H54 (cell line): ENCODE measurements around the gene CAMKMT.

Experiments
- DNase-seq: peaks from one replicate; pipeline ENCODE4 v3.0.0; 2011; ENCODE audit warnings: low spot score, mixed read lengths; ENCODE audit not compliant: insufficient read length
- FAIRE-seq: peaks from 3 replicates; lab custom pipeline; 2011; peaks lifted over from hg19 to GRCh38; lab: Jason Lieb, UNC
- POLR2A ChIP-seq: IDR thresholded peaks from 2 replicates; pipeline ENCODE4 v1.6.1; 2011; ENCODE audit warnings: low read depth, mild to moderate bottlenecking, low read length

The CAMKMT gene

GRCh38 chr2:44705356-44705755 lies 343.6 kb downstream of the CAMKMT start:
- DNase-seq (no peak), FAIRE-seq (no peak)
- no peak for TF ChIP-seq POLR2A

- no peak for TF ChIP-seq POLR2A
- DNase-seq, result no peak
- no peak for FAIRE-seq
These were observed 344.2 kb downstream of the CAMKMT start for GRCh38 chr2:44705876-44706480.

GRCh38 chr2:44706681-44707553 lies 345.2 kb downstream of the CAMKMT start:
- FAIRE-seq (no peak), DNase-seq (no peak)
- TF ChIP-seq POLR2A, result no peak

- DNase-seq (no peak), FAIRE-seq (peak; percentile 57)
- TF ChIP-seq POLR2A, result no peak
These were observed 346.4 kb downstream of the CAMKMT start for GRCh38 chr2:44707945-44708660.

- no peak for FAIRE-seq
- no peak for DNase-seq
- TF ChIP-seq POLR2A, result no peak
These were observed 346.9 kb downstream of the CAMKMT start for GRCh38 chr2:44708661-44709000.

GRCh38 chr2:44713170-44713569 lies 351.4 kb downstream of the CAMKMT start:
- FAIRE-seq, result no peak
- DNase-seq, result no peak

GRCh38 chr2:44715671-44716081 lies 353.9 kb downstream of the CAMKMT start:
- TF ChIP-seq POLR2A, result no peak
- peak; percentile 12 for DNase-seq
- peak; percentile 78 for FAIRE-seq

More at GRCh38 chr2:44713170-44713569, 351.4 kb downstream of the CAMKMT start:
- no peak for TF ChIP-seq POLR2A

- TF ChIP-seq POLR2A, result no peak
- DNase-seq, result no peak
- no peak for FAIRE-seq
These were observed 354.4 kb downstream of the CAMKMT start for GRCh38 chr2:44716131-44716530.

GRCh38 chr2:44718431-44718830 lies 356.7 kb downstream of the CAMKMT start:
- DNase-seq, result no peak
- no peak for FAIRE-seq
- no peak for TF ChIP-seq POLR2A

- TF ChIP-seq POLR2A, result no peak
- FAIRE-seq (no peak), DNase-seq (no peak)
These were observed 357.8 kb downstream of the CAMKMT start for GRCh38 chr2:44719562-44719961.

GRCh38 chr2:44722026-44722625 lies 360.4 kb downstream of the CAMKMT start:
- DNase-seq (no peak), FAIRE-seq (no peak)
- no peak for TF ChIP-seq POLR2A

GRCh38 chr2:44723921-44724320 lies 362.2 kb downstream of the CAMKMT start:
- TF ChIP-seq POLR2A, result no peak
- DNase-seq, result no peak
- no peak for FAIRE-seq

- FAIRE-seq, result no peak
- TF ChIP-seq POLR2A, result no peak
- no peak for DNase-seq
These were observed 368.8 kb downstream of the CAMKMT start for GRCh38 chr2:44730593-44730992.

- FAIRE-seq (no peak), DNase-seq (no peak)
- TF ChIP-seq POLR2A, result no peak
These were observed 369.8 kb downstream of the CAMKMT start for GRCh38 chr2:44731505-44731904.
